Hepatocyte (in vitro differentiated cells): ENCODE data around the gene SERPINI2.

Experiments
- EZH2 ChIP-seq: fragments of 200-600 bp; sonication (generic); IDR thresholded peaks from 2 replicates; pipeline ENCODE4 v1.6.1; 2016; ENCODE audit warnings: antibody characterized with exemption, mild to moderate bottlenecking, borderline replicate concordance
- TF ChIP-seq, protein P1 (sequence below): fragments of 200-600 bp; sonication (generic); IDR thresholded peaks from 2 replicates; pipeline ENCODE4 v1.5.1; 2016; ENCODE audit warnings: antibody characterized with exemption, mild to moderate bottlenecking; ENCODE audit not compliant: poor library complexity

GRCh38 chr3:167481164-167481563 is 7.3 kb upstream of the SERPINI2 start:
- TF ChIP-seq, protein P1, sequence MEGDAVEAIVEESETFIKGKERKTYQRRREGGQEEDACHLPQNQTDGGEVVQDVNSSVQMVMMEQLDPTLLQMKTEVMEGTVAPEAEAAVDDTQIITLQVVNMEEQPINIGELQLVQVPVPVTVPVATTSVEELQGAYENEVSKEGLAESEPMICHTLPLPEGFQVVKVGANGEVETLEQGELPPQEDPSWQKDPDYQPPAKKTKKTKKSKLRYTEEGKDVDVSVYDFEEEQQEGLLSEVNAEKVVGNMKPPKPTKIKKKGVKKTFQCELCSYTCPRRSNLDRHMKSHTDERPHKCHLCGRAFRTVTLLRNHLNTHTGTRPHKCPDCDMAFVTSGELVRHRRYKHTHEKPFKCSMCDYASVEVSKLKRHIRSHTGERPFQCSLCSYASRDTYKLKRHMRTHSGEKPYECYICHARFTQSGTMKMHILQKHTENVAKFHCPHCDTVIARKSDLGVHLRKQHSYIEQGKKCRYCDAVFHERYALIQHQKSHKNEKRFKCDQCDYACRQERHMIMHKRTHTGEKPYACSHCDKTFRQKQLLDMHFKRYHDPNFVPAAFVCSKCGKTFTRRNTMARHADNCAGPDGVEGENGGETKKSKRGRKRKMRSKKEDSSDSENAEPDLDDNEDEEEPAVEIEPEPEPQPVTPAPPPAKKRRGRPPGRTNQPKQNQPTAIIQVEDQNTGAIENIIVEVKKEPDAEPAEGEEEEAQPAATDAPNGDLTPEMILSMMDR, result no peak
- TF ChIP-seq EZH2, result no peak
